ENCODE measurements around the gene ZNF423.

ZNF423 gene

DNA sequence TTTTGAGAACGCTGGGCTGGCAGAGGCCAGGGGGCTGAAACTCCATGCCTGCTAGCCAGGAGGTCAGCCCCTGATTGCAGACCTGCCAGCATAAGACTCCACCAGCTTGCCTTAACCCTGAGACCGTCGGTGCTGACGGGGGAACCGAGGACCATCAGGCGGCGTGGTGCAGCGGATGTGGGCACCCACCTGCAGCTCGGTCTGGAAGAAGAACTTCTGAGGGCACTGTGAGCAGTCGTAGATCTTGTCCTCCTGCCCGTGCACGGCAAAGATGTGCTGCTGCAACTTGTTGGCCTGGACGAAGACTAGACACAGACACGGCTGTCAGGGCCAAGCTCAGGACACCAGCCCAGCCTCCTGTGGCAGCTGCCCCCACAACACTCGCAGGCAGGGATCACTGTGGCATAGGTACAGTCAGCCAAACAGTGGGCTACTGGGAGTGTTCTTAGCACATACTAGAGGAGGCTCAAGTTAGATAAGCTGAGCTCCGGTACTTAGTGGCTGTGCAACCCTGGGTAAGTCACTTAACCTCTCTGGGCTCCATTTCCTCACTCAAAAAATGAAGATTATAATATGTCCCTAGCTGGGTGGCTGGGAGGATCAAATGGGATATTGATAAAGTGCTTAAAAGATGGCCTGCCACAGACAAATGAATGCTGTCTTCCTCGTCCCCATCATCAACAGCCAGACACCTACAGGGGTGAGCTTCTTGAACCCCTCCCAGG is 332.3 kb downstream of the ZNF423 start:
- POLR2A ChIA-PET, result no interaction called here
- DNase-seq (ENCODE audit: extremely low spot score), result no peak
- CTCF ChIA-PET, result no interaction called here
- TF ChIP-seq FOXK2 (IDR thresholded peaks at IDR 0.05) (no peak), L3MBTL2 (conservative IDR thresholded peaks at IDR 0.05) (no peak), CTBP1 (IDR thresholded peaks at IDR 0.05; ENCODE audit: borderline replicate concordance) (no peak), TARDBP (IDR thresholded peaks at IDR 0.05) (no peak), LEF1 (IDR thresholded peaks at IDR 0.05; ENCODE audit: borderline replicate concordance) (no peak), NFRKB (IDR thresholded peaks at IDR 0.05) (no peak), FOXA1 (IDR thresholded peaks at IDR 0.05) (no peak), SP1 (IDR thresholded peaks at IDR 0.05) (no peak), FOXM1 (IDR thresholded peaks at IDR 0.05; ENCODE audit: borderline replicate concordance) (no peak)
- TF ChIP-seq, protein P1, sequence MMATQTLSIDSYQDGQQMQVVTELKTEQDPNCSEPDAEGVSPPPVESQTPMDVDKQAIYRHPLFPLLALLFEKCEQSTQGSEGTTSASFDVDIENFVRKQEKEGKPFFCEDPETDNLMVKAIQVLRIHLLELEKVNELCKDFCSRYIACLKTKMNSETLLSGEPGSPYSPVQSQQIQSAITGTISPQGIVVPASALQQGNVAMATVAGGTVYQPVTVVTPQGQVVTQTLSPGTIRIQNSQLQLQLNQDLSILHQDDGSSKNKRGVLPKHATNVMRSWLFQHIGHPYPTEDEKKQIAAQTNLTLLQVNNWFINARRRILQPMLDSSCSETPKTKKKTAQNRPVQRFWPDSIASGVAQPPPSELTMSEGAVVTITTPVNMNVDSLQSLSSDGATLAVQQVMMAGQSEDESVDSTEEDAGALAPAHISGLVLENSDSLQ (IDR thresholded peaks at IDR 0.05), result no peak

DNA sequence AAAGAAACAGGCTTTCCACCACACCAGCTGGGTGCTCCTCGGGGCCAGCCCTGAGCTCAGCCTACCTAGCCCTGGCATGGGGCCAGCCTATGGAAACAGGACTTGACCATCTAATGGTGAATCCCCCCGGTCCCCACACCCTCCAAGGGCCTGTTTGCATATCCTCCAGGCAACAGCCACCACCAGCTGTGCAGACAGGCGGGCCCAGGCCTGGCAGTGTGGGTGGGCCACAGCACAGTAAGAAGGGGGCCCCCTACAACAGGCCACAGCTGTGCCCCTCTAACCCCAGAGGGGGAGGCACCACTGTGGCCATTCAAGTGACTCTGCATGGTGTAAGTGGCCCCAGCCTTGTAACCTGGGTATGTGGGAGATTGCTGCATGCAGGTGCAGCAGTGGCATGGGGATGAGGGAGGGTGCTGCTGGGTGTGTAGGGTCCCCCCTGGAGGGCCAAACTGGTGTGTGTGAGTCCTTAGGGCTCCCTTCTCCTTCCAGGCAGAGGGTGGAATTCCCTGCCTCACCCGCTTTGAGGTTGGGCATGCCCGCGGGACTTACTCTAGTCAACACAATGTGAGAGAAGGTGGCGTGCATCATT is 334.1 kb downstream of the ZNF423 start:
- POLR2A ChIA-PET, result no interaction called here
- no peak for DNase-seq (ENCODE audit: extremely low spot score)
- CTCF ChIA-PET, result no interaction called here
- no peak for TF ChIP-seq SUZ12 (IDR thresholded peaks at IDR 0.05)
- no peak for TF ChIP-seq HDGF (IDR thresholded peaks at IDR 0.05; ENCODE audit: borderline replicate concordance)
- no peak for TF ChIP-seq TARDBP (IDR thresholded peaks at IDR 0.05)
- no peak for TF ChIP-seq ELF4 (IDR thresholded peaks at IDR 0.05)
- no peak for TF ChIP-seq LEF1 (IDR thresholded peaks at IDR 0.05; ENCODE audit: borderline replicate concordance)
- TF ChIP-seq FOXA1 (IDR thresholded peaks at IDR 0.05), result no peak
- TF ChIP-seq FOXM1 (IDR thresholded peaks at IDR 0.05; ENCODE audit: borderline replicate concordance), result no peak
- TF ChIP-seq BHLHE40 (IDR thresholded peaks at IDR 0.05; ENCODE audit: borderline replicate concordance), result no peak
- TF ChIP-seq NFRKB (IDR thresholded peaks at IDR 0.05), result no peak
- TF ChIP-seq ZNF384 (IDR thresholded peaks at IDR 0.05), result no peak
- TF ChIP-seq SP1 (IDR thresholded peaks at IDR 0.05), result no peak
- TF ChIP-seq CTBP1 (IDR thresholded peaks at IDR 0.05; ENCODE audit: borderline replicate concordance), result no peak
- TF ChIP-seq L3MBTL2 (conservative IDR thresholded peaks at IDR 0.05), result no peak
- TF ChIP-seq ARNT (IDR thresholded peaks at IDR 0.05), result no peak
- TF ChIP-seq, protein P1 (IDR thresholded peaks at IDR 0.05), result no peak
- no peak for TF ChIP-seq FOXK2 (IDR thresholded peaks at IDR 0.05)

DNA sequence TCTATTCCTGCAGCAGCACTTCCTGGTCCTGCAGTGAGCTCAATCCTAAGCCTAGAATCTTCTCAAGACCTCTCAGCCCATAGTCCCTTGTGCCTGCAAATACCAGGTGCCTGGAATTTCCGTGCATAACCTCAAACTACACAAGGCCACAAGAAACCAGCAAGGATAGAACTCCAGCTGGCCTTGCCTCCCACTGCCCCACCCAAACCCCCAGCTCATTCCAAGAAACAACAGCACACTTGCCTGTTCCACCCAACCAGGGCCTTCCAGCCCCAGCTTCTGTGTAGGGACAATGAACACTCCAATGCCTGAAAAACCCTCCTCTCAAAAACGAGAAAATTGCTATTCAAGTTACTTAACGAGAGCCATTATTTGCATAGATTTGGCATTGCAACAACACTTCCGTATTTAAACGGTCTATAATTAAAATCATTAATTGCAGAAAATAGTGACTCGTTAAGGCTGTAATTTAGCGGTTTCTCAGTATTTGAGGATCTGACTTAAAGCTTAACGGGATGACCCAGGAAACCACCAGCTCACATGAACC is 335.3 kb downstream of the ZNF423 start:
- ChIA-PET POLR2A (no interaction called here), CTCF (no interaction called here)
- DNase-seq (ENCODE audit: extremely low spot score), result no peak
- TF ChIP-seq L3MBTL2 (conservative IDR thresholded peaks at IDR 0.05) (no peak), LEF1 (IDR thresholded peaks at IDR 0.05; ENCODE audit: borderline replicate concordance) (no peak)

DNA sequence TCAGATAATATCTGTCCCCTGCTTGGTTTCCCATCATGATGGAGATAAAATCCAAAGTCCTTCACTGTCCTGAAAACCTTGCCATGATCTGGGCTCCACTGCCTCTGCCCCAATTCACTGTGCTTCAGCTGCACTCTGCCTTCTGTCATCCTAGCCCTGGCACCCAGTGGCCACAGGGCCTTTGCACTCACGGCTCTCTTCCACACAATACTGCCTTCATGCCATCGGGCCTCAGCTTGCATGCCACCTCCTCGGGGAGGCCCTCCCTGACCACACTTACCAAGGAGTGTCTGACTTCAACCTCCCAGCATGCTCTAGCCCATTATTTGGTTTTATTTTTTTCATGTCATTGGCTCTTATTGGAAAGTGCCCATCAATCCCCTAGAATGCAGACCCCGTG is 336.2 kb downstream of the ZNF423 start:
- TF ChIP-seq BHLHE40 (IDR thresholded peaks at IDR 0.05; ENCODE audit: borderline replicate concordance) (no peak), SP1 (IDR thresholded peaks at IDR 0.05) (no peak), FOXM1 (IDR thresholded peaks at IDR 0.05; ENCODE audit: borderline replicate concordance) (no peak), FOXA1 (IDR thresholded peaks at IDR 0.05) (no peak), CTBP1 (IDR thresholded peaks at IDR 0.05; ENCODE audit: borderline replicate concordance) (no peak)
- CTCF ChIA-PET, result no interaction called here
- no peak for DNase-seq (ENCODE audit: extremely low spot score)

DNA sequence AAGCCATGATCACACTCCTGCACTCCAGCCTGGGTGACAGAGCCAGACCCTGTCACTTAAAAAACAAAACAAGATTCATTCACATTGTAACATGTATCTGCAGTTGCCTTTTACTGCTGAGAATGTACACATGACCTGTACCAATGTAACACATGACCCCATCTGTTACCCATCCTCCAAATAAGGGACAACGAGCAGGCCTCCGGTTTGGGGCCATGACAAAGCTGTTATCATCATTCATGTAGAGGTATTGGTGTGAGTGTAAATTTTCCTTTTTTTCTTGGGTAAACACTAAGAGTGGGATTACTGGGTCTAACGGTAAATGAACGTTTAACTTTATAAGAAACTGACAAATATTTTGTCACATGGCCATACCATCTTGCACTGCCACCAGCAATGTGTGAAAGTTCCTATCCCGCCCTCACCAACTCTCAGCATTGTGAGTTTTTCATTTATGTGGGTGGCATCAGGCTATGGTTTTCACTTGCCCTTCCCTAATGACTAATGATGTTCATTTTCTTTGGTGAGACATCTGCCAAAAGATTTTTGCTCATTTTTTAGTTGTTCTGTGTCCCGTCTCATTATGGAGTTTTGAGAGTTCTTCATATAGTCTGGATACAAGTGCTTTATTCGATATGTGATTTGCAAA is 336.8 kb downstream of the ZNF423 start:
- DNase-seq (ENCODE audit: extremely low spot score), result no peak
- CTCF ChIA-PET, result no interaction called here
- TF ChIP-seq FOXM1 (IDR thresholded peaks at IDR 0.05; ENCODE audit: borderline replicate concordance) (no peak), NFRKB (IDR thresholded peaks at IDR 0.05) (no peak), HDGF (IDR thresholded peaks at IDR 0.05; ENCODE audit: borderline replicate concordance) (no peak), TARDBP (IDR thresholded peaks at IDR 0.05) (no peak), LEF1 (IDR thresholded peaks at IDR 0.05; ENCODE audit: borderline replicate concordance) (no peak), ARNT (IDR thresholded peaks at IDR 0.05) (no peak), SUZ12 (IDR thresholded peaks at IDR 0.05) (no peak), ZNF384 (IDR thresholded peaks at IDR 0.05) (no peak), L3MBTL2 (conservative IDR thresholded peaks at IDR 0.05) (no peak), FOXK2 (IDR thresholded peaks at IDR 0.05) (no peak), BHLHE40 (IDR thresholded peaks at IDR 0.05; ENCODE audit: borderline replicate concordance) (no peak), ELF4 (IDR thresholded peaks at IDR 0.05) (no peak), FOXA1 (IDR thresholded peaks at IDR 0.05) (no peak), CTBP1 (IDR thresholded peaks at IDR 0.05; ENCODE audit: borderline replicate concordance) (no peak), SP1 (IDR thresholded peaks at IDR 0.05) (no peak)
- TF ChIP-seq, protein P1 (IDR thresholded peaks at IDR 0.05), result no peak
- POLR2A ChIA-PET, result no interaction called here

More for the DNA sequence above, 336.2 kb downstream of the ZNF423 start:
- POLR2A ChIA-PET, result no interaction called here
